ENCODE data around the gene KCNF1. TPM values are rescaled to one million over a fixed set of nuclear protein-coding genes. Genes with fewer than 3 reads are reported as not detected.

The KCNF1 gene
- total RNA-seq, 1 experiment from 2014 or later, result 0.29 TPM

DNA sequence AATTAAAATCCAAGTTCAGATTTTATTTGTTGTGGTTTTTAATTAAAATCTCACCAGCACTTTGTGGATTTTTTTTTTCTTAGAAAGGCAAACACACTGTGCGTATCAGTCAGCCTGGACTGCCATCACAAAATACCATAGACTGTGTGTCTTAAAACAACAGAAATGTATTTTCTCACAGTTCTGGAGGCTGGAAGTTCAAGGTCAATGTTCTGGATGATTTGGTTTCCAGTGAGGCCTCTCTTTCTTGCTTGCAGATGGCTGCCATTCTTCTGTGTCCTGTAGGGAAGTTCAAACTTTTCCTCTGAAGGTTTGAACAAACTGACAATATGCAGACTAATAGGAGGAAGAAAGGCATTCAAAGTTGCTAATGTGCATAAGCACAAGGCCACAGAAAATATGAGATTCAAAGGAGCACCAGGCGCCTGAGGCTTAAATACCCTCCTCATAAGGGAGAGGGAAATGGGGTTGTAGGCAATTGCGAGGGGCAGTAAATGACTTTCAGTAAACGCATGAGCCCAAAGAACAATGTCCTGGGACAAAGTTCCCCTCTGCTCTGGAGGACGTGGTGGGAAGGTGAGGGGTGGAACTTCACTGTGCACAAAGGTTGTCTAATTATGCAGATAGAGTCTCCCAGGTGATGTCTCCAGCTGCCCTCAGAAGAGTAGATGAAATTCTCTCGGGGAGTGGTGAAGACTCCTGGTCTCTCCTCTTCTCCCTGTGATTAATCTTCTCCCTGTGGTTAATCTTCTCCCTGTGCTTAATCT is 26.5 kb upstream of the KCNF1 start:
- Mint-ChIP-seq H3K36me3 (ENCODE audit: insufficient read depth, unreplicated experiment) (no peaks in the 10 kb centered on the region), H3K4me1 (ENCODE audit: low read depth, unreplicated experiment) (peaks cover 18% of the 10 kb centered on the region), H3K4me3 (ENCODE audit: unreplicated experiment) (no peak overlapping the region), H3K9me3 (ENCODE audit: unreplicated experiment) (no peaks in the 10 kb centered on the region), H3K27ac (ENCODE audit: unreplicated experiment) (no peak overlapping the region), H3K27me3 (ENCODE audit: insufficient read depth, unreplicated experiment) (no peaks in the 10 kb centered on the region)
- Histone ChIP-seq H3K27me3 (replicated peaks; ENCODE audit: control insufficient read depth, insufficient read depth, low read length) (no peaks in the 10 kb centered on the region), H3K4me1 (peaks cover 28% of the 10 kb centered on the region), H3K4me3 (ENCODE audit: low read depth, low read length) (no peak overlapping the region), H3K9me3 (no peaks in the 10 kb centered on the region), H3K36me3 (ENCODE audit: control insufficient read depth, insufficient read depth, low read length) (no peaks in the 10 kb centered on the region)
- TF ChIP-seq CTCF (IDR thresholded peaks at IDR 0.05; ENCODE audit: insufficient read depth in 1 of 2, low read depth in 1 of 2, low read length in 1 of 2, severe bottlenecking in 1 of 2, unreplicated experiment in 1 of 2), result no peak
- CTCF ChIA-PET, result no interaction called here
- POLR2A ChIA-PET, result no interaction called here
- no peak for DNase-seq
- intact Hi-C loops (cut with micrococcal nuclease; ENCODE audit: unreplicated experiment), result no loop called here
- no TSS peak for BruUV-seq (replicated peaks)

- BruUV-seq (replicated peaks), result no TSS peak
- intact Hi-C loops (cut with micrococcal nuclease; ENCODE audit: unreplicated experiment), result no loop called here
- Histone ChIP-seq H3K9me3 (no peaks in the 10 kb centered on the region), H3K27me3 (replicated peaks; ENCODE audit: control insufficient read depth, insufficient read depth, low read length) (no peaks in the 10 kb centered on the region), H3K36me3 (ENCODE audit: control insufficient read depth, insufficient read depth, low read length) (no peaks in the 10 kb centered on the region), H3K4me3 (ENCODE audit: low read depth, low read length) (no peak overlapping the region), H3K4me1 (peaks cover 28% of the 10 kb centered on the region)
- Mint-ChIP-seq H3K27me3 (ENCODE audit: insufficient read depth, unreplicated experiment) (peaks cover 3% of the 10 kb centered on the region), H3K4me3 (ENCODE audit: unreplicated experiment) (no peak overlapping the region), H3K4me1 (ENCODE audit: low read depth, unreplicated experiment) (peaks cover 18% of the 10 kb centered on the region), H3K27ac (ENCODE audit: unreplicated experiment) (no peak overlapping the region), H3K9me3 (ENCODE audit: unreplicated experiment) (peaks cover 5% of the 10 kb centered on the region), H3K36me3 (ENCODE audit: insufficient read depth, unreplicated experiment) (no peaks in the 10 kb centered on the region)
- TF ChIP-seq CTCF (IDR thresholded peaks at IDR 0.05; ENCODE audit: insufficient read depth in 1 of 2, low read depth in 1 of 2, low read length in 1 of 2, severe bottlenecking in 1 of 2, unreplicated experiment in 1 of 2), result no peak
- ChIA-PET CTCF (no interaction called here), POLR2A (no interaction called here)
- DNase-seq, result no peak
Measured at GRCh38 chr2:10887476-10887875, 24.3 kb upstream of the KCNF1 start.

DNA sequence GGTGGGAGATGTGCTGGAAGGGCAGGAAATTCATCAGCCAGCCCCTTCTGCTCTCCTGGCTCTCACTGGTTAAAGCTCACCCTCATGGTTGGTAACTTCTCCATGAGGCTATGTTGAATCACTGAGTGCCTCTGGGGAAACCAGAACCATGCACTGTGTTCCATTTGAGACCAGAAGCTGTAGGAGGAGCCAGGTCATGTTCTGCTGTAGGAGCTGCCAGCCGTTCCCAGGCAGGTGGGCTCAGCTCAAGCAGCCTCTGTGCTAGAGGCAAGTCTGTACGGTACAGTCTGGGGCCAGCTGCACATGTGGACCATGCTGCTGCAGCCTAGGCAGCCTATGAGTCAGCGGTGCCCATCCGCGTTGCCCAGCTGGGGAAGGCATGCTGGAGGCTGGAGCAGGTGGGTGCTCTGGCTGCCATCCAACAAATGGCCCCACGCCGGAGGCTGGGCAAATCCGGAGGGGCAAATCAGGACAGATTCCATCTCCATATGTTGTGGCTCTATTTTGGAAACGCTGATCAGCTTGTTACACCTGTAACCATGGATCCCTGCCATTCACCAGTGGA is 22.0 kb upstream of the KCNF1 start:
- H3K4me3 Mint-ChIP-seq (ENCODE audit: unreplicated experiment), result no peak overlapping the region
- H3K27me3 Mint-ChIP-seq (ENCODE audit: insufficient read depth, unreplicated experiment), result peaks cover 7% of the 10 kb centered on the region
- ChIA-PET CTCF (interaction anchor here (0.6 kb wide), 1 partner anchor 29 kb away, joined by 3 read pairs; no protein-coding TSS in a partner anchor), POLR2A (interaction anchor here (0.5 kb wide), 1 partner anchor 9 kb away, joined by 8 read pairs; no protein-coding TSS in a partner anchor)
- H3K4me1 Mint-ChIP-seq (ENCODE audit: low read depth, unreplicated experiment), result peaks cover 6% of the 10 kb centered on the region
- no peaks in the 10 kb centered on the region for H3K36me3 Mint-ChIP-seq (ENCODE audit: insufficient read depth, unreplicated experiment)
- no peak overlapping the region for H3K27ac Mint-ChIP-seq (ENCODE audit: unreplicated experiment)
- intact Hi-C loops (cut with micrococcal nuclease; ENCODE audit: unreplicated experiment), result no loop called here
- TF ChIP-seq CTCF (IDR thresholded peaks at IDR 0.05; ENCODE audit: insufficient read depth in 1 of 2, low read depth in 1 of 2, low read length in 1 of 2, severe bottlenecking in 1 of 2, unreplicated experiment in 1 of 2), result no peak
- Histone ChIP-seq H3K27me3 (replicated peaks; ENCODE audit: control insufficient read depth, insufficient read depth, low read length) (no peaks in the 10 kb centered on the region), H3K4me3 (ENCODE audit: low read depth, low read length) (no peak overlapping the region), H3K9me3 (no peaks in the 10 kb centered on the region), H3K4me1 (peaks cover 8% of the 10 kb centered on the region), H3K36me3 (ENCODE audit: control insufficient read depth, insufficient read depth, low read length) (no peaks in the 10 kb centered on the region)
- H3K9me3 Mint-ChIP-seq (ENCODE audit: unreplicated experiment), result peaks cover 10% of the 10 kb centered on the region
- BruUV-seq (replicated peaks), result no TSS peak
- no peak for DNase-seq
